DND-41 (cell line): ENCODE data around the gene SLC40A1.
"Not testable (repeated sequence)": the region's sequence is repeated elsewhere in the genome, so short reads cannot be mapped to it uniquely, and the experiment has no call there.

Experiments used
- EZH2 ChIP-seq: IDR thresholded peaks from 3 replicates; pipeline ENCODE4 v1.6.1; 2012; ENCODE audit warnings: borderline replicate concordance, low read depth, mild to moderate bottlenecking, moderate library complexity, low read length, inconsistent platforms; ENCODE audit not compliant: severe bottlenecking
- TF ChIP-seq, protein P1 (sequence below): IDR thresholded peaks from 2 replicates; pipeline ENCODE4 v1.5.1; 2012; ENCODE audit warnings: borderline replicate concordance, low read length, moderate library complexity, mild to moderate bottlenecking; ENCODE audit not compliant: poor library complexity, severe bottlenecking; ENCODE audit errors: extremely low read depth

DNA sequence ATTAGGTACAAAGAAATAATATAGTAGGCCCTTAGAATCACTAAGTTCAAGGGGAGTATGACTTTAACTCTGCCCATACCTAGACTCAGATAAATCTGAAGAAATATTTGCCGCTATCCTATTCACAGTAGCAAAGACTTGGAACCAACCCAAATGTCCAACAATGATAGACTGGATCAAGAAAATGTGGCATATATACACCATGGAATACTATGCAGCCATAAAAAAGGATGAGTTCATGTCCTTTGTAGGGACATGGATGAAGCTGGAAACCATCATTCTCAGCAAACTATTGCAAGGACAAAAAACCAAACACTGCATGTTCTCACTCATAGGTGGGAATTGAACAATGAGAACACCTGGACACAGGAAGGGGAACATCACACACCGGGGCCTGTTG is 21.1 kb upstream of the SLC40A1 start:
- TF ChIP-seq, protein P1, sequence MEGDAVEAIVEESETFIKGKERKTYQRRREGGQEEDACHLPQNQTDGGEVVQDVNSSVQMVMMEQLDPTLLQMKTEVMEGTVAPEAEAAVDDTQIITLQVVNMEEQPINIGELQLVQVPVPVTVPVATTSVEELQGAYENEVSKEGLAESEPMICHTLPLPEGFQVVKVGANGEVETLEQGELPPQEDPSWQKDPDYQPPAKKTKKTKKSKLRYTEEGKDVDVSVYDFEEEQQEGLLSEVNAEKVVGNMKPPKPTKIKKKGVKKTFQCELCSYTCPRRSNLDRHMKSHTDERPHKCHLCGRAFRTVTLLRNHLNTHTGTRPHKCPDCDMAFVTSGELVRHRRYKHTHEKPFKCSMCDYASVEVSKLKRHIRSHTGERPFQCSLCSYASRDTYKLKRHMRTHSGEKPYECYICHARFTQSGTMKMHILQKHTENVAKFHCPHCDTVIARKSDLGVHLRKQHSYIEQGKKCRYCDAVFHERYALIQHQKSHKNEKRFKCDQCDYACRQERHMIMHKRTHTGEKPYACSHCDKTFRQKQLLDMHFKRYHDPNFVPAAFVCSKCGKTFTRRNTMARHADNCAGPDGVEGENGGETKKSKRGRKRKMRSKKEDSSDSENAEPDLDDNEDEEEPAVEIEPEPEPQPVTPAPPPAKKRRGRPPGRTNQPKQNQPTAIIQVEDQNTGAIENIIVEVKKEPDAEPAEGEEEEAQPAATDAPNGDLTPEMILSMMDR: not testable (repeated sequence)
- not testable (repeated sequence) for TF ChIP-seq EZH2
